ENCODE results near the gene INAFM1.
"Not testable (repeated sequence)": the region's sequence is repeated elsewhere in the genome, so short reads cannot be mapped to it uniquely, and the experiment has no call there.

Gene INAFM1

GRCh38 chr19:47243776-47244547 lies 30.7 kb upstream of the INAFM1 start:
- no peaks in the 10 kb centered on the region; the same call in 1 of the 2 replicates for H3K27me3 ChIP-seq (ENCODE audit: insufficient read depth, low read length)
- H3K36me3 ChIP-seq (ENCODE audit: insufficient read depth, low read length) = no peaks in the 10 kb centered on the region
- H3K27ac ChIP-seq (ENCODE audit: low read depth, low read length, poor library complexity, severe bottlenecking) = no peak overlapping the region
- H3K9me3 ChIP-seq (ENCODE audit: low read length) = no peaks in the 10 kb centered on the region
- H3F3A ChIP-seq (ENCODE audit: insufficient read depth, low read length) = peaks cover 5% of the 10 kb centered on the region; the same call in 1 of the 2 replicates
- peaks cover 35% of the 10 kb centered on the region for H3K4me1 ChIP-seq (ENCODE audit: insufficient read depth, low read length, severe bottlenecking)
- no peak overlapping the region for H2AFZ ChIP-seq (ENCODE audit: low read length)
- peak overlapping the region; percentile 54 for H3K4me3 ChIP-seq (ENCODE audit: low read depth, low read length, poor library complexity, severe bottlenecking)
- H3K4me2 ChIP-seq (ENCODE audit: low read length) = peak overlapping the region; percentile 80
- no peaks in the 10 kb centered on the region for H3K9me2 ChIP-seq (ENCODE audit: low read depth, low read length)
- TF ChIP-seq CTCF (IDR thresholded peaks at IDR 0.05; ENCODE audit: low read length) (peak; percentile 95), EZH2 (IDR thresholded peaks at IDR 0.05; ENCODE audit: borderline replicate concordance, low read length) (no peak)
- no peaks in the 10 kb centered on the region for H4K20me1 ChIP-seq (ENCODE audit: insufficient read depth, low read length)
- H3K79me2 ChIP-seq (ENCODE audit: insufficient read depth, low read length) = no peaks in the 10 kb centered on the region
- peak overlapping the region; percentile 48 for H3K9ac ChIP-seq (ENCODE audit: low read length)

GRCh38 chr19:47247308-47247990 lies 27.2 kb upstream of the INAFM1 start:
- H3K4me3 ChIP-seq (ENCODE audit: low read depth, low read length, poor library complexity, severe bottlenecking) = no peak overlapping the region

GRCh38 chr19:47253016-47253415 lies 21.7 kb upstream of the INAFM1 start:
- not testable (repeated sequence) for H3K4me3 ChIP-seq (ENCODE audit: low read depth, low read length, poor library complexity, severe bottlenecking); H4K20me1 ChIP-seq (ENCODE audit: insufficient read depth, low read length); H3K27ac ChIP-seq (ENCODE audit: low read depth, low read length, poor library complexity, severe bottlenecking); H3K9me2 ChIP-seq (ENCODE audit: low read depth, low read length); H3K36me3 ChIP-seq (ENCODE audit: insufficient read depth, low read length); H3K4me2 ChIP-seq (ENCODE audit: low read length); H3K79me2 ChIP-seq (ENCODE audit: insufficient read depth, low read length); H3K9me3 ChIP-seq (ENCODE audit: low read length); H3F3A ChIP-seq (ENCODE audit: insufficient read depth, low read length); H3K9ac ChIP-seq (ENCODE audit: low read length); H3K27me3 ChIP-seq (ENCODE audit: insufficient read depth, low read length); H2AFZ ChIP-seq (ENCODE audit: low read length)
- H3K4me1 ChIP-seq (ENCODE audit: insufficient read depth, low read length, severe bottlenecking) = peaks cover 12% of the 10 kb centered on the region

More at GRCh38 chr19:47247308-47247990, 27.2 kb upstream of the INAFM1 start:
- H3K9me2 ChIP-seq (ENCODE audit: low read depth, low read length) = no peaks in the 10 kb centered on the region
- H4K20me1 ChIP-seq (ENCODE audit: insufficient read depth, low read length) = no peaks in the 10 kb centered on the region
- H3K36me3 ChIP-seq (ENCODE audit: insufficient read depth, low read length) = no peaks in the 10 kb centered on the region
- no peak overlapping the region for H2AFZ ChIP-seq (ENCODE audit: low read length)
- H3F3A ChIP-seq (ENCODE audit: insufficient read depth, low read length) = peaks cover 5% of the 10 kb centered on the region; the same call in 1 of the 2 replicates
- no peaks in the 10 kb centered on the region for H3K79me2 ChIP-seq (ENCODE audit: insufficient read depth, low read length)
- TF ChIP-seq EZH2 (IDR thresholded peaks at IDR 0.05; ENCODE audit: borderline replicate concordance, low read length) (no peak), CTCF (IDR thresholded peaks at IDR 0.05; ENCODE audit: low read length) (peak; percentile 92)
- H3K9me3 ChIP-seq (ENCODE audit: low read length) = no peaks in the 10 kb centered on the region
- no peak overlapping the region for H3K27ac ChIP-seq (ENCODE audit: low read depth, low read length, poor library complexity, severe bottlenecking)
- H3K4me1 ChIP-seq (ENCODE audit: insufficient read depth, low read length, severe bottlenecking) = peaks cover 20% of the 10 kb centered on the region
- H3K4me2 ChIP-seq (ENCODE audit: low read length) = no peak overlapping the region
- no peaks in the 10 kb centered on the region for H3K27me3 ChIP-seq (ENCODE audit: insufficient read depth, low read length)
- no peak overlapping the region for H3K9ac ChIP-seq (ENCODE audit: low read length)
